GM12878 (cell line): ENCODE data around the gene LHFPL2.

Source experiments
- ASH2L ChIP-seq: fragments of 300-600, 200-600 bp; sonication (generic); IDR thresholded peaks from 2 replicates; pipeline ENCODE4 v1.6.1; 2017; ENCODE audit warnings: low read depth, mild to moderate bottlenecking, borderline replicate concordance
- CTCF ChIP-seq, 3 experiments: IDR thresholded peaks in 2 of 3; conservative IDR thresholded peaks in 1 of 3; 2 replicates each; pipeline ENCODE4 v1.5.1; 2011; ENCODE audit warnings: low read depth in 3 of 3, low read length in 3 of 3, mild to moderate bottlenecking in 3 of 3, control low read depth in 2 of 3, moderate library complexity in 2 of 3, inconsistent platforms in 1 of 3, mixed read lengths in 1 of 3; ENCODE audit not compliant: control insufficient read depth in 2 of 3, insufficient read depth in 1 of 3; ENCODE audit errors: extremely low read depth in 1 of 3
- EZH2 ChIP-seq: IDR thresholded peaks from 2 replicates; pipeline ENCODE4 v1.6.1; 2012; ENCODE audit warnings: low read depth, mild to moderate bottlenecking, control low read depth, inconsistent platforms, low read length, borderline replicate concordance; ENCODE audit not compliant: control insufficient read depth
- POLR2A ChIP-seq: IDR thresholded peaks from 2 replicates; pipeline ENCODE4 v1.6.1; 2011; ENCODE audit warnings: low read depth, mild to moderate bottlenecking, low read length
- POLR2AphosphoS5 ChIP-seq: IDR thresholded peaks from 2 replicates; pipeline ENCODE4 v1.6.1; 2011; ENCODE audit warnings: mild to moderate bottlenecking, low read length, inconsistent platforms
- STAT3 ChIP-seq: IDR thresholded peaks from 2 replicates; pipeline ENCODE4 v1.6.1; 2011; ENCODE audit warnings: low read depth, low read length, improper control_type of control experiment
- TBL1XR1 ChIP-seq: IDR thresholded peaks from 2 replicates; pipeline ENCODE4 v1.6.1; 2012; ENCODE audit warnings: low read depth, low read length, improper control_type of control experiment

DNA sequence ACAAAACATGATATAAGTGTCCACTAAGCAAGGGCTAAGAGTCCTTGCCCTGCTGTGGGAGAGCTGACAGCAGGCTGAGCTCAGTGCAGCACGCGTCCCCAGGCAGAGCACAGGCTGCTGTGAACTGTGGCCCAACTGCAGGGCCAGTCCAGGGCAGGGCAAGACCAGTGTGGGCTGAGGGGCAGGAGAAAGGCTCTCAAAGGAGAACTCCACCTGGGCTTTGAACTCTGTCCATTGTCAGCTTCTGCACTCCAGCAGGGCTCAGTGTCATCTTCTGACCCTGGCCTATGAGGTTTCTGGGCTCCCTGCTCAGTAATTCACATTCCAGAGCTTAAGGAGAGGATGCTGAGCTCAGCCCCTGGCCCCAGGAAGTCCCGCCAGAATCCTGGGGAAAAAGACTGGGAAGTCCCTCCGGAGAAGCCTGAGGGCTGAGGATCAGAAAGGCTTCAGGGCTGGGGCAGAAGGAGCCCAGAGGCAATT lies 37.4 kb downstream of the LHFPL2 start:
- no peak for TF ChIP-seq POLR2A
- TF ChIP-seq ASH2L = no peak
- TF ChIP-seq POLR2AphosphoS5 = no peak
- TF ChIP-seq EZH2 = no peak
- TF ChIP-seq STAT3 = no peak
- no peak for TF ChIP-seq TBL1XR1
- no peak for TF ChIP-seq CTCF (IDR thresholded peaks at IDR 0.05 in 2 of 3, conservative IDR thresholded peaks at IDR 0.05 in 1 of 3; ENCODE audit: control insufficient read depth in 2 of 3, extremely low read depth in 1 of 3, insufficient read depth in 1 of 3, low read depth in 3 of 3, low read length in 3 of 3)
